HUES64 (cell line): ENCODE data around the gene RIMKLA.

Experiments used
- H3K27ac ChIP-seq: 2 replicates; pipeline ENCODE4 v1.7.0; 2013; ENCODE audit warnings: low read depth, low read length, inconsistent platforms
- H3K27me3 ChIP-seq: 2 replicates; pipeline ENCODE4 v1.6.1; 2013; ENCODE audit warnings: mild to moderate bottlenecking, low read length; ENCODE audit not compliant: insufficient read depth
- H3K36me3 ChIP-seq: 2 replicates; pipeline ENCODE4 v1.6.1; 2013; ENCODE audit warnings: mild to moderate bottlenecking, low read length; ENCODE audit not compliant: insufficient read depth
- H3K4me1 ChIP-seq: 2 replicates; pipeline ENCODE4 v1.6.1; 2013; ENCODE audit warnings: mild to moderate bottlenecking, low read length, moderate library complexity; ENCODE audit not compliant: insufficient read depth
- H3K4me3 ChIP-seq: 2 replicates; pipeline ENCODE4 v1.5.1; 2013; ENCODE audit warnings: mild to moderate bottlenecking, low read length, moderate library complexity
- H3K9ac ChIP-seq: 2 replicates; pipeline ENCODE4 v1.6.1; 2013; ENCODE audit warnings: mild to moderate bottlenecking, low read depth, low read length
- H3K9me3 ChIP-seq: 2 replicates; pipeline ENCODE4 v1.6.1; 2013; ENCODE audit warnings: low read depth, low read length; ENCODE audit not compliant: insufficient read depth
- WGBS: fragments of 150-250, 120-280 bp; methylation state at CpG from one replicate; pipeline ENCODE4 v1.1.7; 2013; ENCODE audit warnings: missing lambda C conversion rate; 5-methylcytosine and 5-hydroxymethylcytosine counted together

The RIMKLA gene

GRCh38 chr1:42372796-42373195 lies 7.8 kb upstream of the RIMKLA start:
- H3K4me3 ChIP-seq, result no peak overlapping the region
- H3K9me3 ChIP-seq, result no peaks in the 10 kb centered on the region
- H3K27ac ChIP-seq, result no peak overlapping the region
- no peaks in the 10 kb centered on the region for H3K36me3 ChIP-seq
- no peak overlapping the region for H3K9ac ChIP-seq
- WGBS, result 100% methylated on average over 2 of the region's 2 CpGs
- H3K27me3 ChIP-seq, result peaks cover 20% of the 10 kb centered on the region
- no peaks in the 10 kb centered on the region for H3K4me1 ChIP-seq

- Histone ChIP-seq H3K9me3 (no peaks in the 10 kb centered on the region), H3K27ac (no peak overlapping the region), H3K9ac (no peak overlapping the region; the same call in 1 of the 2 replicates), H3K27me3 (peaks cover 39% of the 10 kb centered on the region), H3K4me1 (peaks cover 7% of the 10 kb centered on the region; the same call in 1 of the 2 replicates), H3K36me3 (no peaks in the 10 kb centered on the region), H3K4me3 (peak overlapping the region; percentile 64)
- 1% methylated on average over 34 of the region's 34 CpGs for WGBS
Observed at GRCh38 chr1:42379794-42380585, 602 bp upstream of the RIMKLA start.

- 20% methylated on average over 8 of the region's 8 CpGs for WGBS
- peaks cover 39% of the 10 kb centered on the region for H3K27me3 ChIP-seq
- peak overlapping the region; percentile 65; the same call in 1 of the 2 replicates for H3K9ac ChIP-seq
- H3K36me3 ChIP-seq, result no peaks in the 10 kb centered on the region
- peaks cover 12% of the 10 kb centered on the region for H3K4me1 ChIP-seq
- no peaks in the 10 kb centered on the region for H3K9me3 ChIP-seq
- no peak overlapping the region for H3K27ac ChIP-seq
- H3K4me3 ChIP-seq, result peak overlapping the region; percentile 64
Observed at GRCh38 chr1:42381280-42381673, 685 bp downstream of the RIMKLA start.

GRCh38 chr1:42385283-42385682 lies 4.7 kb downstream of the RIMKLA start:
- Histone ChIP-seq H3K4me1 (peaks cover 12% of the 10 kb centered on the region), H3K4me3 (no peak overlapping the region), H3K36me3 (no peaks in the 10 kb centered on the region), H3K9me3 (no peaks in the 10 kb centered on the region), H3K9ac (no peak overlapping the region), H3K27me3 (peaks cover 27% of the 10 kb centered on the region), H3K27ac (no peak overlapping the region)
- 58% methylated on average over 1 of the region's 1 CpG for WGBS

- Histone ChIP-seq H3K9me3 (no peaks in the 10 kb centered on the region), H3K4me3 (no peak overlapping the region), H3K9ac (no peak overlapping the region), H3K4me1 (peaks cover 12% of the 10 kb centered on the region), H3K27me3 (peaks cover 23% of the 10 kb centered on the region), H3K36me3 (no peaks in the 10 kb centered on the region), H3K27ac (no peak overlapping the region)
- 90% methylated on average over 6 of the region's 6 CpGs for WGBS
Observed at GRCh38 chr1:42386051-42386450, 5.5 kb downstream of the RIMKLA start.

GRCh38 chr1:42392255-42392654 lies 11.7 kb downstream of the RIMKLA start:
- no peaks in the 10 kb centered on the region for H3K36me3 ChIP-seq
- H3K27me3 ChIP-seq, result no peaks in the 10 kb centered on the region
- H3K27ac ChIP-seq, result no peak overlapping the region
- no peak overlapping the region for H3K4me3 ChIP-seq
- H3K4me1 ChIP-seq, result no peaks in the 10 kb centered on the region
- no peak overlapping the region for H3K9ac ChIP-seq
- H3K9me3 ChIP-seq, result no peaks in the 10 kb centered on the region
- 91% methylated on average over 2 of the region's 2 CpGs for WGBS

GRCh38 chr1:42392967-42393848 lies 12.6 kb downstream of the RIMKLA start:
- Histone ChIP-seq H3K9ac (no peak overlapping the region), H3K4me3 (no peak overlapping the region), H3K36me3 (no peaks in the 10 kb centered on the region), H3K27ac (no peak overlapping the region), H3K9me3 (no peaks in the 10 kb centered on the region), H3K4me1 (no peaks in the 10 kb centered on the region), H3K27me3 (no peaks in the 10 kb centered on the region)
- WGBS, result 100% methylated on average over 2 of the region's 2 CpGs

- WGBS, result 92% methylated on average over 10 of the region's 10 CpGs
- Histone ChIP-seq H3K9me3 (no peaks in the 10 kb centered on the region), H3K27me3 (no peaks in the 10 kb centered on the region), H3K4me1 (no peaks in the 10 kb centered on the region), H3K9ac (no peak overlapping the region), H3K4me3 (no peak overlapping the region), H3K36me3 (peaks cover 3% of the 10 kb centered on the region; the same call in 1 of the 2 replicates), H3K27ac (no peak overlapping the region)
Observed at GRCh38 chr1:42399315-42400100, 18.9 kb downstream of the RIMKLA start.

- H3K4me1 ChIP-seq, result no peaks in the 10 kb centered on the region
- H3K36me3 ChIP-seq, result peaks cover 14% of the 10 kb centered on the region; the same call in 1 of the 2 replicates
- 95% methylated on average over 1 of the region's 1 CpG for WGBS
- no peak overlapping the region for H3K4me3 ChIP-seq
- no peaks in the 10 kb centered on the region for H3K27me3 ChIP-seq
- H3K9ac ChIP-seq, result no peak overlapping the region
- H3K9me3 ChIP-seq, result no peaks in the 10 kb centered on the region
- H3K27ac ChIP-seq, result no peak overlapping the region
Observed at GRCh38 chr1:42403880-42404400, 23.3 kb downstream of the RIMKLA start.

- Histone ChIP-seq H3K36me3 (peaks cover 2% of the 10 kb centered on the region; the same call in 1 of the 2 replicates), H3K27me3 (no peaks in the 10 kb centered on the region), H3K4me1 (peaks cover 13% of the 10 kb centered on the region), H3K9ac (no peak overlapping the region), H3K9me3 (no peaks in the 10 kb centered on the region), H3K27ac (no peak overlapping the region), H3K4me3 (no peak overlapping the region)
- 93% methylated on average over 16 of the region's 17 CpGs for WGBS
Observed at GRCh38 chr1:42414551-42415496, 34.2 kb downstream of the RIMKLA start.
